SHP77 (cell line): Measurements from ENCODE around the gene GALNT7.
A peak's percentile ranks its signal among the peaks of the same experiment; 100 is the strongest.

ENCODE experiments used
- DNase-seq, 2 experiments: peaks; one replicate each; lab custom pipeline; 2025; lab: John Stamatoyannopoulos, UW

The GALNT7 gene

DNA sequence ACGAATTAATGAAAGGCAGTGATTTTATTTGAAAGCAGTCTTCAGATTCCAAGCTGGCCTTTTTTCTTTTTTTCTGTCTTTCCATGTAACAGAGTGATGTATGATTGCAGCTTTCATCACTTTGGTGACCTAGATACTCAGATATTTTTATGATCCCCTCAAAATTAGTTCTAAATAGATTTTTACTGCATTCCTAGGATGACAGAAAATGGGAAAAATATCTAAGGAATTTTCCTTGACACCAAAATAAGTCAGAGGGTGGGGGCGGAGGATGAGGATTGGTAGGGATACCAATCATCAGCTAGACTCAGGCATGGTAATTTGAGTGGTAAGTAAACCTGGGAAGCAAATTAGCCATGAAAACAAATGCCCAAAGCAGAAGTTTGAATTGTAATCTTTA is 177.5 kb downstream of the GALNT7 start:
- no peak for DNase-seq

DNA sequence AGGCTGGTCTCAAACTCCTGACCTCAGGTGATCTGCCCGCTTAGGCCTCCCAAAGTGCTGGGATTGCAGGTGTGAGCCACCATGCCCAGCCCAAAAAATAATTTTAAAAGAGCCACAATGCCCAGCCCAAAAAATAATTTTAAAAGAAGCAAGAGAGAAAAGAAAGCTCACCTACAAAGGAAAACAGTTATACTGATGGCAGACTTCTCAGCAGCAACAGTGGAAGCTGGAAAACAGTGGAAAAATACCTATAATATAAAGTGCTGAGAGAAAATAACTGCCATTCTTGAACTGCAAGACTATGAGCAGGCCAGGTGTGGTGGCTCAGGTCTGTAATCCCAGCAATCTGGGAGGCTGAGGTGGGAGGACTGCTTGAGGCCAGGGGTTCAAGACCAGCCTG is 178.9 kb downstream of the GALNT7 start:
- DNase-seq, result no peak

- no peak for DNase-seq
Observed at GRCh38 chr4:173357939-173358338, 189.3 kb downstream of the GALNT7 start.

DNA sequence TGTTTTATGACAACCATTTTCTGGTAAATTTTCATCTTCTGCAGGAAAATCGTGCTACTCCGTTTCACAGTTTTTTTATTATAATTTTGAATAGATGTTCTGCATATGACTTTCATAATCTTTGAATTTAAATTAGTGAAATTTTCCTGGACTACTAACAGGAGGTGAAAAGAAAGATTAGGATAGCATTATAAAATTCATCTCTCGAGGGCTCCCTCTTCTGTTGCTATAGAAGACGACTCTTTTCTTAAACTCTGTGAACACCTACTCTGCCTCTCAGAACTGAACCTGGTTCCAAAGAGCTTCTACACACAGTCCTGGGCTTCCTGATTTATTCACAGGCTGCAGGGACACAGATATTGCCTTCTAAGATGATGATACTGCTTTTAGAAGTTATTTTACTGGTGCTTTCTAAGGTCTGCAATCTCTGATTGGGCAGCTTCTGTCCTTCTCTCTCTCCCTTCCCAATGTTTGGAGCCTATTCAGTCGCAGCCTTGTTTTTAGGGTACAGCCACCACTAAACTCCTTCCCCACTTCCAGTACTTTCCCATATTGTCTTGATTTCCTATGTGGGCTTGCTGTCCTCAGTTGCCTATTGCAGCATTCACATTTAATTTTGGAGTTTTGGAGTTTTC is 192.1 kb downstream of the GALNT7 start:
- no peak for DNase-seq

DNA sequence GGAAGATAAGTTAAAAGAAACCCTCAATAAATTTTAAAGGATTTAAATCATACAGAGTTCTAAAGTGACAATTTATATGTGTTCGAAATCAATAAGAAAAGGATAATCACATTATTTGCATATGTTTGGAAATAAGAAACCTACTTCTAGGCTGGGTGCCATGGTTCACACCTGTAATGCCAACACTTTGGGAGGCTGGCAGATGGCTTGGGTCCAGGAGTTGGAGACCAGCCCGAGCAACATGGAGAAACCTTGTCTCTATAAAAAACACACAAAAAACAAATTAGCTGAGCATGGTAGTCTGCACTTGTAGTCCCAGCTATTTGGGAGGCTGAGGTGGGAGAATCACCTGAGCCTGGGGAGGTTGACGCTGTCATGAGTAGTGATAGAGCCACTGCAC is 194.1 kb downstream of the GALNT7 start:
- no peak for DNase-seq

DNA sequence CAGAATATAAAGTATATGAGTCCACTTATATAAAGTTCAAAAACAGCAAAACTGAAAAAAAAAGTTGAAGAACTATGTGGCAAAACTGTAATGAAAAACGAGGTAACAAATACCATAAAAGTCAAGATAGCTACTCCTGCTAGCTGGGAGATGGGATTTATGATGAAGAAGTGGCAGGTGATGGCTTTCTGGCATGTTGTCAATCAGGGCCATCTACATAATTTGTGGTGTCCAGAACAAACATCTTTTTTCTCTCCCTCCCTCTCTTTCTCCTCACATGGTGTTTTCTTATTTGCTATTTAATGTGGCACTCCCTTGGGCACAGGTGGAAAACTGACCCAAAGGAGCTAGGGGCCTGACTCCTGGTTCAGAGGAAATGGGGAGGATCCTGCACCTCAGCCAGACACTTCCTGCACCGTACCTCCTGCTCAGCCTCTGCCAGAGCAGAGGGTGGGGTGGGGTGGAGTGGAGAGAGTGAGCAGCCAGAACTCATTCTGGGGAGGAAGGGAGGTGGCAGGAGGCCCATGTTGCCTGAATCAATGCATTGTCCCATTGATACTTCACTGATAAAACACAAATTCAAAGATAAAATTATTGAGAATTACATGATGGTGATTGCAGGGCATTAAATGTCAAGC is 196.9 kb downstream of the GALNT7 start:
- DNase-seq, result no peak

GRCh38 chr4:173367285-173367684 is 198.7 kb downstream of the GALNT7 start:
- no peak for DNase-seq

GRCh38 chr4:173367946-173368345 is 199.3 kb downstream of the GALNT7 start:
- DNase-seq, result no peak

GRCh38 chr4:173370130-173370476 is 201.5 kb downstream of the GALNT7 start:
- no peak for DNase-seq

- DNase-seq, result peak; percentile 88 to 90
Observed at GRCh38 chr4:173370477-173371291, 202.1 kb downstream of the GALNT7 start, which contains the start of gene SAP30. Gene SAP30 (plus strand): TSS chr4:173370954. CDS start chr4:173371183, 229 bp downstream.

DNA sequence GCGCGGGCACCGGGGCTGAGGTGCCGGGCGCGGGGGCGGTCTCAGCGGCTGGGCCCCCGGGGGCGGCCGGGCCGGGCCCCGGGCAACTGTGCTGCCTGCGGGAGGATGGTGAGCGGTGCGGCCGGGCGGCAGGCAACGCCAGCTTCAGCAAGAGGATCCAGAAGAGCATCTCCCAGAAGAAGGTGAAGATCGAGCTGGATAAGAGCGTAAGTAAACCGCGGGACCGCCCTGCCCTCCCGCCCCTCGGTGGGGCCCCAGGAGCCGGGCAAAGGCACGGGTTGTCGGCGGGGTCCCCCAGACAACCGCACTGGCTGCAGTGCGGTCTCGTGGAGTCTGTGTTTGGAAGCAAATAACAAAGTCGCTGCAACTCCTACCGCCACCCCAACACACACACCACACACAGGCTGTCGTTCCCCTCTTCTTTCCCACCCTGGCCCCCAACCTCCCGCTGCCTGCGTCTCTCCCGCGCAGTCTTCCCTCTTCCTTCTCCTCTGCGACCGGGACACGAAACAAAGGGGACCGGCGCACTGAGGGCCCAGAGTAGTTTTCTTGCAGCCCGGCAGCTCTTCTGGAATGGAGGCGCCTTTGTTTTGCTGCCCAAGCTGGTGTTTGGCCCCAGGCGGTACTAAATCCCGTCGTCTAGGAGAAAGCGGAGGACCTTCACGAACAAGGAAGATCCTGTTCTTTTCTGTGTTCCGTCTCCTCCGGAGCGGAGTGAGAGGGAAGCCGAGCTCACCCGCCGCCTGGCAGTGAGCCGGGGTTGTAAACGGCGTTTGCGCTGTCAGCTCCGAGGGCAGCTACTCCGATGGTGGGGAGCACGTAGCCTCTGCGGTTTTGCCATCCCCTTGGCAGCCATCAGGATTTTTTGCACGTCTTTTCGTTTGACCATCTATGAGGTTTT is 202.9 kb downstream of the GALNT7 start:
- peak; percentile 35 to 38 for DNase-seq
